Measurements from ENCODE around the gene NFIA. TPM values are rescaled to one million over a fixed set of nuclear protein-coding genes. Genes with fewer than 3 reads are reported as not detected.

Gene NFIA
- total RNA-seq, 1 donor from 2014 or later = 1.2 TPM

DNA sequence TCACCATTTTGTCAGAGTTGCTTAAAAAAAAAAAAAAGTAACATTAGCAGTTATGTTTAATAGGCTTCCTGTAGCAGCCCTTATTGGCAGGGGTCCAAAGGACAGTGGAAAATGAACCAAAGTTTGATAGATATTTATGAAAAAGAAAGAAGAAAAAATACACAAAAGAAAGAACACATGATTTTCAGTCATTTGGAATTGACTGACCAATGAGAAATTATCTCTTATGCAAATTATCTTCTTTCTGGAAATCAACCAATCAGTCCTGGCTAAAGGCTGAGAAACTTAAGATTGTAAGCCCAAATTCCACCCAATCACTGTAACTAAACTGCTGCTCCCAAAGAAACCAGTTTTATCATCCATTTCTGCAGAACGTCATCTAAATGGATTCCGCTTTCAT is 360.2 kb downstream of the NFIA start:
- peaks cover 8% of the 10 kb centered on the region for H3K9me3 Mint-ChIP-seq (ENCODE audit: low read depth)
- peaks cover 23% of the 10 kb centered on the region for H3K4me1 Mint-ChIP-seq (ENCODE audit: low read depth)
- TF ChIP-seq, protein P1, sequence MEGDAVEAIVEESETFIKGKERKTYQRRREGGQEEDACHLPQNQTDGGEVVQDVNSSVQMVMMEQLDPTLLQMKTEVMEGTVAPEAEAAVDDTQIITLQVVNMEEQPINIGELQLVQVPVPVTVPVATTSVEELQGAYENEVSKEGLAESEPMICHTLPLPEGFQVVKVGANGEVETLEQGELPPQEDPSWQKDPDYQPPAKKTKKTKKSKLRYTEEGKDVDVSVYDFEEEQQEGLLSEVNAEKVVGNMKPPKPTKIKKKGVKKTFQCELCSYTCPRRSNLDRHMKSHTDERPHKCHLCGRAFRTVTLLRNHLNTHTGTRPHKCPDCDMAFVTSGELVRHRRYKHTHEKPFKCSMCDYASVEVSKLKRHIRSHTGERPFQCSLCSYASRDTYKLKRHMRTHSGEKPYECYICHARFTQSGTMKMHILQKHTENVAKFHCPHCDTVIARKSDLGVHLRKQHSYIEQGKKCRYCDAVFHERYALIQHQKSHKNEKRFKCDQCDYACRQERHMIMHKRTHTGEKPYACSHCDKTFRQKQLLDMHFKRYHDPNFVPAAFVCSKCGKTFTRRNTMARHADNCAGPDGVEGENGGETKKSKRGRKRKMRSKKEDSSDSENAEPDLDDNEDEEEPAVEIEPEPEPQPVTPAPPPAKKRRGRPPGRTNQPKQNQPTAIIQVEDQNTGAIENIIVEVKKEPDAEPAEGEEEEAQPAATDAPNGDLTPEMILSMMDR (IDR thresholded peaks at IDR 0.05; ENCODE audit: unreplicated experiment) = no peak
- DNase-seq (ENCODE audit: low spot score, unreplicated experiment) = no peak
- H3K27me3 Mint-ChIP-seq = peaks cover 21% of the 10 kb centered on the region
- no peak overlapping the region for H3K4me3 Mint-ChIP-seq (ENCODE audit: low read depth)
- no peak overlapping the region for H3K27ac Mint-ChIP-seq
- H3K36me3 Mint-ChIP-seq (ENCODE audit: insufficient read depth) = no peaks in the 10 kb centered on the region

DNA sequence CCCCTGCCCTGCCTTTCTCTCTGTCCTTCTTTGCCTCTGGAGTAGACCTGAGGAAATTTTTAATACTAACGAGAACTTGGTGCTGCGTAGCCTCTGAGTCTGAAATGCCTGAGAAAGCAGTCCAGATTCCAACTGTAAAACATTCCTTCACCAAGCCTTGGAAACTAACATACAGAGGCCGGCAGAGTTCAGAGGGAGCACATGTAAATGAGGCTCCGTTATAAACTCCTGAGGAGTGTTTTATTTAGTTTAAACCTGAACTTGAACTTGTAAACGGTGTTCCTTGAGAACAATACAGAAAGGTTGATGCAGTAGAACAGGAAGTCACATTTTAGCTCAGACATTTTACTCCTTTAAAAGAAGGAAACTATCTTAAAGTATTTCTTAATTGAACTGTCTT is 361.9 kb downstream of the NFIA start:
- peaks cover 19% of the 10 kb centered on the region for H3K4me1 Mint-ChIP-seq (ENCODE audit: low read depth)
- no peak overlapping the region for H3K4me3 Mint-ChIP-seq (ENCODE audit: low read depth)
- no peaks in the 10 kb centered on the region for H3K9me3 Mint-ChIP-seq (ENCODE audit: low read depth)
- H3K36me3 Mint-ChIP-seq (ENCODE audit: insufficient read depth) = peaks cover 1% of the 10 kb centered on the region
- peaks cover 26% of the 10 kb centered on the region for H3K27me3 Mint-ChIP-seq
- H3K27ac Mint-ChIP-seq = no peak overlapping the region
- TF ChIP-seq, protein P1 (IDR thresholded peaks at IDR 0.05; ENCODE audit: unreplicated experiment) = no peak
- DNase-seq (ENCODE audit: low spot score, unreplicated experiment) = no peak

DNA sequence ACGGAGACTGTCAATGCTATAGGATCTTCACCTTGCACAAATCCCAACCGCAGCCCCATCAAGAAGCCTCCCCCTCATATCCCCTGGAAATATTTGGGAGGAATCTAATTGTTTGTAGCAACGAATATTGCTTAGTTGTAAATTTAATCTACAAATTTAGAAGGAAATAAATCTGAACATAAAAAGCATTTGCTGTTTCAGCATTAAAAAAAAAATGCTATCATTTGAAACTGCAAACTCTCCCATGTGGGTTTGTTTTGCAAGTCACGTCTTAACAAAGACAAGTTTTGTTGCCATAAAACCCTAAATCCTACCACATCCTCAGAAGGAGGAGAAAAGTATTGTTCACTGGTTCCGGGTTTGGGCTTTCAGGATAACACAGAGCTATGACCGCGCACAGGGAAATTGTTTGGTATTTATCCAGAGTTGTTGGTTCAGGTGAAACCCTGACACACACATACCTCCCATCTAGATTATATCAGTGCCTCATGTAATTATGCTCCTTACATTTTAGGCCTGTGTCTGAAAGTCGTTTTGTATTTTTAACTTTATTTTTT is 363.0 kb downstream of the NFIA start:
- no peak overlapping the region for H3K4me3 Mint-ChIP-seq (ENCODE audit: low read depth)
- TF ChIP-seq, protein P1 (IDR thresholded peaks at IDR 0.05; ENCODE audit: unreplicated experiment) = no peak
- peaks cover 26% of the 10 kb centered on the region for H3K27me3 Mint-ChIP-seq
- H3K9me3 Mint-ChIP-seq (ENCODE audit: low read depth) = no peaks in the 10 kb centered on the region
- peaks cover 19% of the 10 kb centered on the region for H3K4me1 Mint-ChIP-seq (ENCODE audit: low read depth)
- no peak overlapping the region for H3K27ac Mint-ChIP-seq
- peaks cover 1% of the 10 kb centered on the region for H3K36me3 Mint-ChIP-seq (ENCODE audit: insufficient read depth)
- DNase-seq (ENCODE audit: low spot score, unreplicated experiment) = no peak

DNA sequence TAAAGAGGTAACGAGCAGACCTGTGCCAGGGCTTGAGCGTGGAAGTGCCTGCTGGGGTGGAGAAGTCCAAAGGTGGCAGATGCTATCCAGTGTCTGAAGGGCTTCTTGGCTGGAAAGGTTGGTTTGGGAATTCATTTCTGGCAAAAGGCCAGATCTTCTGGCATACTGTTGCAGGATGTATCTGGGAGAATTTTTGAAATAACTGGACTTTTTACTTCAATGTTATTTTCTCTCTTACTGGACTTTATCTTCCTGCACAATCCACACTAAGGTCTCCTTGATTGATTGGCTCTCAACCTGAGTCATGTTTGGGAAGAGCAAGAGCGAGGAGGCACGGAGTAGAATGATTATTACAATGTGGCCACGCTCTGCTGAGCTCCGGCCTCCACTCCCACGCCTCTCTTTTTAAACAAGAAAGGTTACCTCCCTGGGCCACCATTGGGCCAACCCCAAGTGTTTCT is 364.2 kb downstream of the NFIA start:
- TF ChIP-seq, protein P1 (IDR thresholded peaks at IDR 0.05; ENCODE audit: unreplicated experiment) = no peak
- peaks cover 1% of the 10 kb centered on the region for H3K36me3 Mint-ChIP-seq (ENCODE audit: insufficient read depth)
- no peak overlapping the region for H3K27ac Mint-ChIP-seq
- no peak overlapping the region for H3K4me3 Mint-ChIP-seq (ENCODE audit: low read depth)
- H3K9me3 Mint-ChIP-seq (ENCODE audit: low read depth) = no peaks in the 10 kb centered on the region
- DNase-seq (ENCODE audit: low spot score, unreplicated experiment) = no peak
- peaks cover 26% of the 10 kb centered on the region for H3K27me3 Mint-ChIP-seq
- H3K4me1 Mint-ChIP-seq (ENCODE audit: low read depth) = peaks cover 26% of the 10 kb centered on the region

DNA sequence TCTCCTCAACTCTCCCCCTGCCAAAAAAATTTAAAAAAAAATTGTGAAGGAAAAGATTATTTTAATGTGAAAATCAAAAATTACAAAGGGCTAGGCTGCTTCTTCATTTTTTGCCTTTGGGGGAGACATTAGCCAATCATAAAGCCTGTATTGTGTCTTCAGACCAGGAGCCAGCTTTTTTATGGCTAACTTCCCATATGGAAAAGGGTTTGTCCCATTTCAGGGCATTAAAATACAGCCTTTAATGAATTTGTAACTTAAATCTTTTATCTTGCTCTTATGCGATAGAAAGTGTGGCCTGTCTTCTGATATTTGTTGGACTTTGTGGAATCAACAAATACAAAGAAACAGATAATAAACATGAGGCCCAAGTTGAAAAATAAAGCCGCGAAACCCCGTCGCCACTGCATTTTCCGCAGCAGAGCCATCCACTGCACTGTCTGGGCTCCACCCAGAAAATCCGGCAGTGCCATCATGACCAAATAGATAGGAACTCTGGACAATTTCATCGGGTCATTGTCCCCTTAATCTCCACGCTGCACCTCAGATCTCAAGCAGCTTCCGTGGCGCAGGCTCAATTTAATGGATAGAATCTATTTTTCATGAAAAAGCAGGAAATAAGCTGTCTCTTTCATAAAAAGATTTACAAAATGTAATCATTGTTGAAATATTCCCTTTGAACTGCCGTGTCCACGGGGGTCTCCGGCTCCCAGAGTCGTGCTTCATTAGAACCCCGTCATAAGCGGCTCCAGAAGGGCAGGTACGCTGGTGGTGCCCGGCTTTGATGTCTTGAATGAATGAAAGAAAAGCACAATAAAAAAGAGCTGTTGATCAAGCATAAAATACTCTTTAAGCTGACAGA is 365.0 kb downstream of the NFIA start:
- TF ChIP-seq, protein P1 (IDR thresholded peaks at IDR 0.05; ENCODE audit: unreplicated experiment) = no peak
- Mint-ChIP-seq H3K4me1 (ENCODE audit: low read depth) (peaks cover 27% of the 10 kb centered on the region), H3K27me3 (peaks cover 26% of the 10 kb centered on the region), H3K4me3 (ENCODE audit: low read depth) (no peak overlapping the region), H3K36me3 (ENCODE audit: insufficient read depth) (peaks cover 1% of the 10 kb centered on the region), H3K9me3 (ENCODE audit: low read depth) (no peaks in the 10 kb centered on the region), H3K27ac (no peak overlapping the region)
- DNase-seq (ENCODE audit: low spot score, unreplicated experiment) = no peak

Measured in progenitor cell of endocrine pancreas (in vitro differentiated cells).